B cell (primary cell): ENCODE measurements around the gene TIA1.
"Not testable (repeated sequence)": the region's sequence is repeated elsewhere in the genome, so short reads cannot be mapped to it uniquely, and the experiment has no call there.

Source experiments
- EZH2 ChIP-seq: IDR thresholded peaks from 2 replicates; pipeline ENCODE4 v1.6.1; 2012; ENCODE audit warnings: borderline replicate concordance, low read depth, mild to moderate bottlenecking, moderate library complexity, low read length; ENCODE audit not compliant: insufficient read depth, poor library complexity, severe bottlenecking
- TF ChIP-seq, protein P1 (sequence below): fragments of 200-600 bp; IDR thresholded peaks from one replicate; pipeline ENCODE4 v1.8.0; 2022; ENCODE audit warnings: antibody characterized with exemption, mild to moderate bottlenecking

DNA sequence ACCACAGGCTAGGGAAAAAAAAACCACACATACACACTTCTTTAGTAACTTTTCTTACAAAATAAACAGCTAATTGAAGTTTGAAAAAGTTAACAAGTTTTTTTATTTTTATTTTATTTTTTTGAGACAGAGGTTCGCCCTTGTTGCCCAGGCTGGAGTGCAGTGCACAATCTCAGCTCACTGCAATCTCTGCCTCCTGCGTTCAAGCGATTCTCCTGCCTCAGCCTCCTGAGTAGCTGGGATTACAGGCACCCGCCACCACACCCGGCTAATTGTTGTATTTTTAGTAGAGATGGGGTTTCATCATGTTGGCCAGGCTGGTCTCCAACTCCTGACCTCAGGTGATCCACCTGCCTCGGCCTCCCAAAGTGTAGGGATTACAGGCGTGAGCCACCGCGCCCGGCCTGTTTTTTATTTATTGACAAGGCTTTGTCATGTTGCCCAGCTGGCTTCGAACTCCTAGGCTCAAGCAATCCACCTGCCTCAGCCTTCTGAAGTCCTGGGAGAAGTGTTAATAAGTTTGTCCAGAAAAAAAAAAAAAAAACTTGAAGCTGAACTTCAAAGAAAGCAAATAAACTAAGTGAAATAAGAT, 78.7 kb downstream of the TIA1 start:
- TF ChIP-seq EZH2 = not testable (repeated sequence)
- TF ChIP-seq, protein P1, sequence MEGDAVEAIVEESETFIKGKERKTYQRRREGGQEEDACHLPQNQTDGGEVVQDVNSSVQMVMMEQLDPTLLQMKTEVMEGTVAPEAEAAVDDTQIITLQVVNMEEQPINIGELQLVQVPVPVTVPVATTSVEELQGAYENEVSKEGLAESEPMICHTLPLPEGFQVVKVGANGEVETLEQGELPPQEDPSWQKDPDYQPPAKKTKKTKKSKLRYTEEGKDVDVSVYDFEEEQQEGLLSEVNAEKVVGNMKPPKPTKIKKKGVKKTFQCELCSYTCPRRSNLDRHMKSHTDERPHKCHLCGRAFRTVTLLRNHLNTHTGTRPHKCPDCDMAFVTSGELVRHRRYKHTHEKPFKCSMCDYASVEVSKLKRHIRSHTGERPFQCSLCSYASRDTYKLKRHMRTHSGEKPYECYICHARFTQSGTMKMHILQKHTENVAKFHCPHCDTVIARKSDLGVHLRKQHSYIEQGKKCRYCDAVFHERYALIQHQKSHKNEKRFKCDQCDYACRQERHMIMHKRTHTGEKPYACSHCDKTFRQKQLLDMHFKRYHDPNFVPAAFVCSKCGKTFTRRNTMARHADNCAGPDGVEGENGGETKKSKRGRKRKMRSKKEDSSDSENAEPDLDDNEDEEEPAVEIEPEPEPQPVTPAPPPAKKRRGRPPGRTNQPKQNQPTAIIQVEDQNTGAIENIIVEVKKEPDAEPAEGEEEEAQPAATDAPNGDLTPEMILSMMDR = not testable (repeated sequence)
